NCI-H2227 treated with DMSO at 0.1 percent for 48 hours (cell line): ENCODE results near the gene RNF111.
"Not testable (repeated sequence)": the region's sequence is repeated elsewhere in the genome, so short reads cannot be mapped to it uniquely, and the experiment has no call there.

Experiments
- DNase-seq: peaks from one replicate; lab custom pipeline; 2025; lab: John Stamatoyannopoulos, UW

RNF111 gene

DNA sequence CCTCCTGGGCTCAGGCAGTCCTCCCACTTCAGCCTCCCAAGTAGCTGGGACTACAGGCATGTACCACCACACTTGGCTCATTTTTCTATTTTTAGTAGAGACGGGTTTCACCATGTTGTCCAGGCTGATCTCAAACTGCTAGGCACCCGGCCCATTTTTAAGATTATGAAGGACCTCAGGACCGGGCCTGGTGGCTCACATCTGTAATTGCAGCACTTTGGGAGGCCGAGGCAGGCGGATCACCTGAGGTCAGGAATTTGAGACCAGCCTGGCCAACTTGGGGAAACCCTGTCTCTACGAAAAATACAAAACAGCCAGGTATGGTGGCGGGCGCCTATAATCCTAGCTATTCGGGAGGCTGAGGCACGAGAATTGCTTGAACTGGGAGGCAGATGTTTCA, 12.8 kb downstream of the RNF111 start:
- not testable (repeated sequence) for DNase-seq

DNA sequence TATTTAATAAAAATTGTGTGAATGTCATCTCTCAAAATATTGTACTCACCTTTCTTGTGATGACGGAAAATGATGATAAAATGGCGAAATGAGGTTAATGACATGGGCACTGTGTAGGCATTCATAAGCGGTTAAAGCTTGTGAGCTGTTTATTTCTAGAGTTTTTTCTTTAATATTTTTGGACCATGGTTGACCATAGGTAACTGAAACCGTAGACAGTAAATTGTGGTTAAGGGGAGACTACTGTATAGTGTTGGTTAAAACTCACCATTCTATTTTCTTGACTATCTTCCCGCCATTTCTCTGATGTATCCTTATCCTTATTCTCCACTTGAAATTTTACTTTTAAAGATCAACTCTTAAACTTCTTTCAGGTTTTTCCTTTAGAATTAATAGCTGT, 14.5 kb downstream of the RNF111 start:
- DNase-seq = no peak

DNA sequence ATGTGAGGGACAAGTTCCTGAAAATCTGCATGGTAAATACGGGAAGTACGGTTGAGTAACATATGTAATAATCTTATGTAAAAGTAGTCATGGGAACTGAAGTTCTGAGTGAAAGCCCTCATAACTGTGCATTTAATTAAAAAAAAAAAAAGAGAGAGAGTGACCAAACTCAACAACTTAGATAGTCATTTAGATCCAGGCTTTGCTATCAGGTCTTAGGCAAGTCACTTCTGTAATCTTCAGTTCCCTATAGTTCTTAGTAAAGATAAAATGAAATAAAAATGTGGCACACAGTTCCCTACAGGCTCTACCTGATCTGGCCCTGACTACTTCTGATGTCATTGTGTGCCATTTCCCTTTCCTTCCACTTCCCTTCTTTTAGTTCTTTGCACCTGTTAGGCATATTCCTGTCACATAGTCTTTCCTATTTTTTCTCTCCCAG, 15.0 kb downstream of the RNF111 start:
- DNase-seq = no peak

DNA sequence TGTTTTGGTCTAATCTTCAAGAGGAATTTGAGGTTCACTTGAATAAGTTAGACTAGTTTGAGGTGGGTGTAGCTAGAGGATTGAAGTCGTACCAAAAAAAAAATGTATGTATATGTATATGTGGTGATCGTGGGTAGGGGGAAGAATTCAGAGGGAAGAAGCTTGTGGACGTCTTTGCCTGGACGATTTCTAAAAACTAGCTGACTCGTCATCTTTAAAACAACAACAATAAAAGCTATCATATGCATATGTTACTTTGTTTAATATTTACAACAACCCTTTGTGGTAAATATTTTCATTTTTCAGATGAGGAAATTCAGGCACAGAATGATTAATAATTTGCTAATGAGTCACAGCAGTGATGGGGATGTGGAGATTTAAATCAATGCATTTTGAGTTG, 18.1 kb downstream of the RNF111 start:
- DNase-seq = no peak

DNA sequence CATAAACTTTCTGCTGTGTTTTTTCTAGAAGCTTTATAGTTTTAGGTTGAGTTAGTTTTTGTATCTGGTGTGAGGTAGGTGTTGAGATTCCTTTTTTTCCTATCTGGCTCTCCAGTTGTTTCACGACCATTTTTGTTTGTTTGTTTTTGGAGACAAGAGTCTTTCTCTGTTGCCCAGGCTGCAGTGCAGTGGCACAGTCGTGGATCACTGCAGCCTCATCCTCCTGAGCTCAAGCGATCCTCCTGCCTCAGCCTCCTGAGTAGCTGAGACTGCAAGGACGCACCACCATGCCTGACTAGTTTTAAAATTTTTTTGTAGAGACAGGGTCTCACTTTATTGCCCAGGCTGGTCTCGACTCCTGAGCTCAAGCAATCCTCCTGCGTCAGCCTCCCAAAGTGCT, 20.6 kb downstream of the RNF111 start:
- no peak for DNase-seq

DNA sequence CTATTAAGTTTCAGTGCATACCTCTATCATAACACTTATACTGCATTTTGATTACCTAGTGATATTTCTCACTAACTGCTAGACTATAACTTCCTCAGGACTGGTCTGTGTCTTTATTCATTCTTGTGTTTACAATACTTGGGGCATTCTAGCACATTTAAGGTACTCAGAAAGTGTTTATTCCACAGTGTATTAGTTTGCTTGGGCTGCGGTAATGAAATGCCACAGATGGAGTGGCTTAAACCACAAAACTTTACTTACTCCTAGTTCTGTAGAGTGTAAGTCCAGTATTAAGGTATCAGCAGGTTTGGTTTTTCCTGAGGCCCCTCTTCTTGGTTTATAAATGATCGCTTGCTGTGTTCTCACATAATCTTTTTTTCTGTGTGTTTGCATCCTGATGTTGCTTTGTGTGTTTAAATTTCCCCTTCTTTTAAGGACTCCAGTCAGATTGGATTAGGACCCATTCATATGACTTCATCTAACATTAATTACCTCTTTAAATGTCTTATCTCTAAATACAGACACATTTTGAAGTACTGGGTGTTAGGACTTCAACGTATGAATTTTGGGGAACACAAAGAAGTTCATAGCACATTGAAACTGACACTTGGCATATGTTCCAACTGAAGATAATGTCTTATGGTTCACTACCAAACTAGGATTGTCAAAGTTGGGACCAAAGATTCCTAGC, 23.9 kb downstream of the RNF111 start:
- DNase-seq = no peak

DNA sequence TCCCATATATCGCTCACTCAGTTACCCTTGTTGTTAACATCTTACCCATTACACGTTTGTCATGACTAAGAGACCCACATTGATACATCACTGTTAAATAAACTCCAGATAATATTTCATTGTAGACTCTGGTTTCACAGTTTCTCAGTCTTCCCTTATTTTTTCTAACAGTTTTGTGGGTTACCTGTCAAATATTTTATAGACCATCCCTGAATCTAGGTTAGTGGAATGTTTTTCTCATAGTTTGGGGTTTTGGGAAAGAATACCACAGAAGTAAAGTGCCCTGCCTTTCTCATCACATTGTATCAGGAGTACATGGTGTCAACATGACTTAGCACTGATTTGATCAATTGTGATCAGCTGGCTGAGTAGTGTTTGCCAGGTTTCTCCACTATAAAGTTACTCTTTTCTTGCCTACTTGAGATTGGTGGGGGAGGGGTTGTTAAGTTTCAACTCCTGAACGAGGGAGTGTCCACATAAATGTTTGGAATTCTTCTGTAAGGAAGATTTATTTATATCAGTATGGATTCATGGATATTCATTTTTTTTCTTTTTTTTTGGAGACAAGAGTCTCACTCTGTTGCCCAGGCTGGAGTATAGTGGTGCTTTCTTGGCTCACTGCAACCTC, 25.9 kb downstream of the RNF111 start:
- DNase-seq = no peak

DNA sequence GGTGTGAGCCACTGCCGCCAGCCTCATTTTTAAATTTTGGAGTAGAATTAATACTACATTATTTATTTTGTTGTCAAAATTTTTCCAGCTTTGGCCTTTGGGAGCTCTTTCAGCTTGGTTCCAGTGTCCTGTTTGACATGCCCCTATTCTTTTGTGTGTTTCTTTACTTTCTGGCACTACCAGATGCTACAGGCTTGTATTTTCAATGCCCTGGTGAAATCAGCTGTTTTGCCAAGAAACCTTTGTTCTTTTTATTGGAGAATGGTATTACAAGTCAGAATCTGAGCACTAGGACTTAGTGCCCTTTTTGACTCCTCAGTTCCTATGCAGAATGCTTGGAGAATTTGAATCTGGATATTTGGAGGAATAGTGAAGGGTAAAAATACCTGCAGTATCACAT, 26.6 kb downstream of the RNF111 start:
- DNase-seq = no peak

DNA sequence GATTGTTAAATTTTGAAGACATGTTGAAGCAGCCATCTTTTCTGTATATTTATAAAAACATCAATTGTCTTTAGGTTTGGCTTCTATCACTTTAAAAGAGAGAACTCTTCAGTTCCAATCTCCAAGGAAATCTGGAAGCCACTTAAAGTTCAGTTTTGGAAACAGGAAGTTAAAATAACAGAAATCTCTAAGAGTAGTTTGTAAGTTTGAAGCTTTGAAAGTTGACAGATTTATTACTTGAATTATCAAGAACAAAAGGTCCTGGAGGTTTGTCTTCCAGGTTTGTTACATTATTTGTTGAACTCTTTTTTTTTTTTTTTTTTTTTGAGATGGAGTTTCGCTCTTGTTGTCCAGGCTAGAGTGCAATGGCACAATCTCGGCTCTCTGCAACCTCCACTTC, 30.0 kb downstream of the RNF111 start:
- no peak for DNase-seq

DNA sequence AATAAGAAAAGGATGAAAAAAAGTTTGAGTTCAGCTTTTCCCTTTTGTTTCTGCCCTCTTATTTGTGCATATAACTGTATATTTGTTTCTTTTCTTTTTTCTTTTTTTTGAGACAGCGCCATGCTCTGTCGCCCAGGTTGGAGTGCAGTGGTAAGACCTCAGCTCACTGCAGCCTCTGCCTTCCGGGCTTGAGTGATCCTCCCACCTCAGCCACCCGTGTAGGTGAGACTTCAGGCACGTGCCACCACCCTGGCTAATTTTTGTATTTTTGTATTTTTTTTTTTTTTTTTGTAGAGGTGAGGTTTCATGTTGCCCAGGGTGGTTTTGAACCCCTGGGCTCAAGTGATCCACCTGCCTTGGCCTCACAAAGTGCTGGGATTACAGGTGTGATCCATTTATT, 31.4 kb downstream of the RNF111 start:
- DNase-seq = no peak

DNA sequence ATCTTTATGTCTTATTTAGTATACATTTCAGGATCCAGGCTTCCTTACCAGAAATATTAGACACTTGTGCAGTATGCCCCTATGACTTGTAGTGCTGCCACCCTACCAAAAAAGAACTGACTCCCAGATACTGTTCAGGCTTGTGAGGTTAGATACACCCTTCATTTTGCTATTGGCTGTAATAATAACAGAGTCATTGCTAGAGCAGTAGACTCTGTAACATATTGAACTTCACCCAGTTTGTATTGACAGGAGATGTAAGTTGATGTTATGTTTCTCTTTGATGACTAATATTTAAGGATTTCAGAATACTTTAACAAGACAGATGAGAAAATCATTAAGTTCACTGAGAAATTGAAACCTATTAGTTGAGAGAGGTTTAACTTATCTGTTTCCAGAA, 32.9 kb downstream of the RNF111 start:
- DNase-seq = no peak

DNA sequence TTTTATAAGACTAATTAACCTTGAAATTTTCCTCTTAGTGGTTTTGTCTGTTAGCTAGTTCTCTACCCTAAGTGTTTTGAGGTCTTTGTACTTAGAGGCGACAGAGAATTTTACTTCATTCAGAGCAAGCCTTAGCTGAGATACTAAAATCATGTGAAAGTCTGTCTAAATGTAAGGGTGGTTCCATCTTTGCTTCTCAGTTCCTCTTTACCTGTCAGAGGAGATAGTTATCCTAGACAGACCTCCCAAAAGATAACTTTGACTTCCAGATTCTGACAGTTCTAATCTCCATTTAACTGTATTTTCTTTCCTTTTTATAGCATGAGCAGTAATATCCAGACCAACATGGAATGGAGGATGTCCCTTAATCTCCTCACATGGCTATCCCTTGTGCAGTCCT, 34.7 kb downstream of the RNF111 start:
- DNase-seq = no peak

DNA sequence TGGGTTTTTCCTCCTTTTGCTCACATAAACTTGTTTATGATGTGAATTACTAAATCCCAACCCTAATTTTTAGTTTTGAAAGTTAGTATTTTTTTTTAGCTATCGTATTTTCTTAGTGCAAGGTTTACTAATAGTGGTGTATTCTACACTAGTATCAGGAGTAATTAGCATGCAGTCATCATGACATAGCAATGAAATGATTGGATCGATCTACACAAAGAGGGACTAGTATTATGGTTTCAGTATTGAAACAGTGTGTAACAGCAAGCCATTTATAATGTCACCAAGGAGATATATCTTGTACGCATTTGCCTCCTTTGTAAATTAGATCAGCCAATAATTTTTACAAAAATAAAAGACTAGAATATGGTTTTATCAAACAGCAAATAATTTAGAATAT, 38.7 kb downstream of the RNF111 start:
- DNase-seq = no peak

DNA sequence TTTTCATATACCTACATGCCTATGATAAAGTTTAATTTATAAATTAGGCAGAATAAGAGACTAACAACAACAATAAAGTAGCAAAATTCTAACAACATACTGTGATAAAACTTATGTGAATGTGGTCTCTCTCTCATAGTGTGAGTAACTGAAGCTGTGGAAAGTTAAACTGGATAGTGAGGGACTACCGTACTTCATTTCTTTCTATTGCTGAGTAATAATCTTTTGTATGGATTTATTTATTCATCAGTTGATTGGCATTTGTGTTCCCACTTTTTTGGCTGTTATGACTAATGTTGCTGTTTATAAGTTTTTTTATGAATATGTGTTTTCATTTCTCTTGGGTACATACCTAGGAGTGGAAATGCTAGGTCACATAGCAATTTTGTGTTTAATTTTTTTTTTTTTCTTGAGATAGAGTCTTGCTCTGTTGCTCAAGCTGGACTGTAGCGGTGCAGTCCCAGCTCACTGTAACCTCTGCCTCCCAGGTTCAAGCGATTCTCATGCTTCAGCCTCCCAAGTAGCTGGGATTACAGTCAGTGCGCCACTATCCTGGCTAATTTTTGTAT, 41.0 kb downstream of the RNF111 start:
- DNase-seq = no peak

DNA sequence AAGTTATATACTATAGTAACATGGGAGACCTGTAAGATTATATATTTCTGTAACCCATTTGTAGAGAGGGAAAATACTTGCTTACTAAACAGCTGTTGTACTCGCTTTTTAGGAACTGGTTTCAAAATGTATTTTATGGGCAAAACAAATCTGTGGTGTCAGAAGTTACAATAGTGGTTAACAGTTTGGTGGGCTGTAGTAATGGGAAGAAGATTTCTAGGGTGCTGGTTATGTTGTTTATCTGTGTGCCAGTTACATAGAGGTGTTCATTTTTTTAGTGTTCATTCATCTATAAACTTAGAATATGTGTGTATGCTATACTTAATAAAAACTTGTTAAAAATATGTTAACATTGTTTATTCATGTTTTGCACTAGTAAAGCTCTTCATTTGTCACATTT, 42.1 kb downstream of the RNF111 start:
- DNase-seq = no peak

DNA sequence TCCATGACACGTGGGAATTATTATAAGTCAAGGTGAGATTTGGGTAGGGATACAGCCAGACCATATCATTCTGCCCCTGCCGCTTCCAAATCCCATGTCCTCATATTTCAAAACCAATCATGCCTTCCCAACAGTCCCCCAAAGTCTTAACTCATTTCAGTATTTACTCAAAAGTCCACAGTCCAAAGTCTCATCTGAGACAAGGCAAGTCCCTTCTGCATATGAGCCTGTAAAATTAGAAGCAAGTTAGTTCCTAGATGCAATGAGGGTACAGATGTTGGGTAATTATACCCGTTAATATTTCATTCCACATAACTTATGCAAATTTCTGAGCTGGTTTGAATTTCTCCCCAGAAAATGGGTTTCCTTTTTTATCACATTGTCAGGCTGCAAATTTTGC, 47.7 kb downstream of the RNF111 start:
- no peak for DNase-seq

DNA sequence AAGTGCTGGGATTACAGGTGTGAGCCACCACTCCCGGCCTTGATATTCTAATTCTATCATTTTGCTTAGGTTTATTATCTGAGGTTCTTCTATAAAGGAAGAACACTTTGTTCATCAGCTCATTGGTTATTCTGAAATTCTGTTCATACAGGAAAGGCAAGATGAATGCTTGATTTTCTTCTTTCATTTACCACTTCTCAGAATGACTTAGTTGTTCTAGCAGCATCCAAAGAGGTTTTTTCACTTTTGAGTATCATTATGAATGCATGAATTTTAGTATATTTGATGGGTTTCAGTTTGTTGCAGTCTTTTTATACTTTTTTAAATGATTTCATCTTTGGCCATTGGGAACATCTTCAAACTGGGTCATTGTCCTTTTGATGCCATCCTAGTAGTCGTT, 51.8 kb downstream of the RNF111 start:
- DNase-seq = no peak

DNA sequence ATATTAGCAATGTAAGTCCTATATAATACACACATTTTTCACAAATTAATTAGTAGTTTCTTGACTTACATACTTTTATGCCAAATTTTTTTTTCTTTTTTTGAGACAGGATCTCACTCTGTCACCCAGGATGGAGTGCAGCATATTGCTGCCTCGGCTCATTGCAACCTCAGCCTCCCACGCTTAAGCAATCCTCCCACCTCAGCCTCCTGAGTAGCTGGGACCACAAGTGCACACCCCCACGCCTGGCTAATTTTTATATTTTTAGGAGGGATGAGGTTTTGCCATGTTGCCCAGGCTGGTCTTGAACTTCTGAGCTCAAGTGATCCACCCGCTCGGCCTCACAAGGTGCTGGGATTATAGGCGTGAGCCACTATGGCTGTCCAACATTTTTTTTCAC, 54.6 kb downstream of the RNF111 start:
- no peak for DNase-seq

DNA sequence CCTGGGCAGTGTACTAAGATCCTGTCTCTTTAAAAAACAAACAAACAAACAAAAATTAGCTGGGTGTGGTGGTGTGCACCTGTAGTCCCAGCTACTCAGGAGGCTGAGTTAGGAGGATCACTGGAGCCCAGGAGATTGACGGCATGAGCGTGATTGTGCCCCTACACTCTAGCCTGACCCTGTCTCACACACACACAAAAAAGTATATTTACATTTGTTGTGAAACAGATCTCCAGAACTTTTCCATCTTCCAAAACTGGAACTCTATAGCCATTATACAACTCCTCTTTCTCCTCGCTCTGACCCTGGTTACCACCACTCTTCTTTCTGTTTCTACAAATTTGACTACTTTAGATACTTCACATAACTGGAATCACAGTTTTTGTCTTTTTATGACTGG, 61.4 kb downstream of the RNF111 start:
- no peak for DNase-seq

DNA sequence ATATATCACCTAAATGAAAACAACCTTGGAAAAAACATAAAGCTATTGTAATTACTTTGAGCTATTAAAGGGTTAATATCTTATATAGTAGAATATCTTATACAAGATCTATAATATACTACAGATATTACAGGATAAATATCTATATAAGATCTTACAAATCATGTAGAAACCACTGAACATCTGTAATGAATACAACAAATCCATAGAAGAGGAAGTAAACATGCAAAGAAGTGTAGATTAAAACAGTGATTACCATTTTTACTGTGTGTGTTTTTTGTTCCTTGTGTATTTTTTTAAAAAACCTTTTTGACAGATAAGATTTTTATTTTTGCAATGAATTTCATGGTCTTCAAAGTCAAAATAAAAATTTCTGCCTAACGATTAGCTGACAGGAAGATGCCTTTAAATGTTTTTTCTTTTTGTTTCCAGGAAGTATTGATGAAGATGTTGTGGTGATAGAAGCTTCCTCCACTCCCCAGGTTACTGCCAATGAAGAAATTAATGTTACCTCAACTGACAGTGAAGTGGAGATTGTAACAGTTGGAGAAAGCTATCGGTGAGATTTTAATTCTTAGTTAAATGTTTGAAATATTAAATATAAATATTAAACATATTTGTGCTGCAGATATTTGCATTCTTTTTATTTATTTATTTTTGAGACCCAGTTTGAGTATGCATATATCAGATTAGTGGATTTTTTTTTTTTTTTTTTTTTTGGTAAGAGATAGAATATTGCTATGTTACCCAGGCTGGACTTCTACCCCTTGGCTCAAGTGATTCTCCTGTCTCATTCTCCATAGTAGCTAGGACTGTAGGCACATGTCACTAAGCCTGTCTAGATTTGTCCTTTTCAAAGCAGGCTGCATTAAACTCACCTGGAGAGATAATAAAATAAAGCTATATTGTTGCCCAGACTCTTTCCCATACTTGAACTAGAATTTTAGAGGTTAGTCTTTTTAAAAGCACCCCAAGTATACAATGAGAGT, 64.7 kb downstream of the RNF111 start:
- DNase-seq = no peak

DNA sequence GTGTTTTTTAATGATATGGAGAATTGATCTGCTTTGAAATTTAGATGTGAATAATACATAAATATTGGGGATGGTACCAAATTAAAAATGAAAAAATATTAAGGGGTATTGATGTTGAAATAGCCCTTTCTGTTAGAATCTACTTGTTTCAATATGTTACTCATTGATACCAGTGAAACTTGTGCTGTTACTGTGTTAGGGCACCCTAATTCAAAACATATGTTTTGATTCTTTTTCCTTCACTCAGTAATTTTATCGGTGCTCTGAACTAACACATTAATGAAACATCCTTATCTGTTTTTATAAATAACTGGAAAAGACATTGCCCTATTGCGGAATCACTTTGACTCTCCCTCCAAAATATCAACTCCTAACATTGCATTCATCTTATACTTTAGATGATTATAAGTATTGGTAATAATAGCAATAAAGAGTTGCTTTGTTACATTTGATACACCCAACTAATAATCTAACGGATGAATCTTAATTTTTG, 65.5 kb downstream of the RNF111 start:
- no peak for DNase-seq

DNA sequence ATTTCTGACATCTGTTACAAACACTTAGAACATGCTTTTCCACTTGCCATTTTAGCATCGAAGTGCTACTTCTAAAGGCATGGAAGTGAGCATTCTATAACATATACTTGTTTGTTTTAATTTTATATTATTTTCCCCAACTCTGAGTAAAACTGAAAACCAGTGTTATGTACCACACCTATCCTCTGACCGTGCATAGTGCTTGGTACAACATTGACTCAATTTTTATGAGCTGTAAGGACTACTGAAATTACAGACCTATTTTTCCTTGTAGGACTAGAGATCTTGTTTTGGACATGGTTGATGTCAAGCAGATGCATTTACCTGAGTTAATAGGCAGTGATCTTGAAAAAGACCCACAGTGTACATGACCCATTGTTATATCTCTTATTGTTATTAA, 66.0 kb downstream of the RNF111 start:
- DNase-seq = no peak
